Renal cortical epithelial cell (primary cell): ENCODE data around the gene TMEM19. TPM values are rescaled to one million over a fixed set of nuclear protein-coding genes. Genes with fewer than 3 reads are reported as not detected.

Experiments used
- DNase-seq: peaks from one replicate; pipeline ENCODE4 v3.0.0-alpha.2; 2011; ENCODE audit warnings: low read depth
- total RNA-seq: library from RNA; depleted of rRNA; stranded (reverse); fragments of >200 nt; gene quantifications from 2 replicates; pipeline ENCODE4 v1.2.3, GENCODE V29; 2014

The TMEM19 gene
- 57.5 and 59.6 TPM in 2 replicates for total RNA-seq

- peak; percentile 81 for DNase-seq
Observed at GRCh38 chr12:71685914-71686657, at the start of gene TMEM19. TSS of gene TMEM19 (plus strand) at chr12:71686082. CDS start at chr12:71686681, 599 bp downstream.

GRCh38 chr12:71636704-71637115 lies 49.2 kb upstream of the TMEM19 start:
- peak; percentile 86 for DNase-seq

- DNase-seq, result no peak
Observed at GRCh38 chr12:71638499-71638898, 47.4 kb upstream of the TMEM19 start.

DNA sequence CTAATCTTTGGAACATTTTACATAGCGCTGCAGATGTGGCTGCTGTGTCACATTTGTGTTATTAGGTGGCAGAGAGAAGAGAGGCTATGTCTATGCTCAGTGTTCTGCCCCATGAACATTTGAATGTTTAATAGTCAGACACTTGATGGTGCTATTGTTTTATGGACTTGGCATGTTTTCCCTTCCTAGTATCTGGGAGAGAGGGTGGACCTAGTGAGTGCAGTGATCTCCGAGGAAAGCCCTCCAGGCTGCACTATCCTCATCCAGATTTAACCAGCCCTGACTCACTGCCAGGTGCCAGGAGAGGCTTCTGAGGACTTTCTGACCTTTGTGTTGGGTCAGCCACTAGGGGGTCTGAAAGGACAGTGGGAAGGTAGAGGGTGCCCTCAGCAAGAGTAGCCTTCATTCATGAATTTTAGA lies 46.5 kb upstream of the TMEM19 start:
- DNase-seq, result peak; percentile 14

- DNase-seq, result no peak
Observed at GRCh38 chr12:71640316-71640715, 45.6 kb upstream of the TMEM19 start.

DNA sequence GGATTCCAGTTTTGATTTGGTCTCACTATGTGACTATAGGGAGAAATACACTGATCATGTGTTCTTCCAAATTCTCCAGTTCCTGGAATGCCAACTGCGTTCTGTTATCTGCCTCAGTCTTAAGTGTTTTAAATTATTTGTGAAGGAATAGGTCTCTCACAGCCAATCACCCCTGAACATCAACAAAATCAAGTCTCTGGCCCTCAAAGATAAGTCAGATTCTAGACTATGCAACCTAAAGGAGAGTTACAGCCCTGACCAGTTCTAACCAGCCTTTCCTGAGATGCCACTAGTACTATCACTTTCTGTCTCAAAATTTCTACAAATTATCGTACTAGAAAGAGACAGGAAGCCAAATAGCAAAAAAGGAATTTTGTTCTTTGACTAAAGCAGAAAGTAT lies 44.5 kb upstream of the TMEM19 start:
- no peak for DNase-seq

DNA sequence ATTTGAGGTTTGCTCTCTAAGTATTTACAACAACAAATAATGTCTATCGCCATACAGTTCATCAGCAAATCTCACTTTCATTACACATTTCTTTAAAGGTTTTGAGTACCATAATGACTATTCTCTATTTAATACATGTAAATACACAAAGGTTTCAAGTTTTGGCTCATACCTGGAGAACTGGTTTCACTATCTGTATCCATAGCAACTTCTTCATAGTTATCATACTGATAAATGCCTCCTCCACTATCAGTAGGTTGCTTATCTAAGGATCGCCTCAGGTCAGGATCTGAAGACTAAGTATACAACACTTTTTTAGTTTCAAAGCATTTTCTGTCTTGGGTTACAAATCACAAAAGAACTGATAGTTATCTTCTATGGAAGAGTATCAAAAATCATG lies 43.6 kb upstream of the TMEM19 start:
- DNase-seq, result no peak

DNA sequence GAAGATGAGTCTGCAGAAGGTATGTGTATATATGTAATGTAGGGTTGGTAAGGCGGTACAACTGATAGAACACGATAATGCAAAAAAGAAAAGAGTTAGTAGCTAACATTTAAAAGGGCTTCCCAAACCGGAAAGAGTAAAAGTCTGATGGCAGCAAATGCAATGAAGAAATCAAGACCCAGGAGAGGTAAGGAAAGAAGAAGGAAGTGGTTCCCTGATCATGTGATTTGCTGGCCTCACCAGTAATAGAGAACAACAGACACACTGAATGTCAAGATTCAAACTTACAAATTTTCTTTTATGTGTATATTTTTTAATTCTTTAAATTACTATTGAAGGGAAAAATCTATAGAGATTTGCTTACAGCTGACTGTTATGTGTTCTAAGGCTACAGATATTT lies 40.6 kb upstream of the TMEM19 start:
- no peak for DNase-seq

DNA sequence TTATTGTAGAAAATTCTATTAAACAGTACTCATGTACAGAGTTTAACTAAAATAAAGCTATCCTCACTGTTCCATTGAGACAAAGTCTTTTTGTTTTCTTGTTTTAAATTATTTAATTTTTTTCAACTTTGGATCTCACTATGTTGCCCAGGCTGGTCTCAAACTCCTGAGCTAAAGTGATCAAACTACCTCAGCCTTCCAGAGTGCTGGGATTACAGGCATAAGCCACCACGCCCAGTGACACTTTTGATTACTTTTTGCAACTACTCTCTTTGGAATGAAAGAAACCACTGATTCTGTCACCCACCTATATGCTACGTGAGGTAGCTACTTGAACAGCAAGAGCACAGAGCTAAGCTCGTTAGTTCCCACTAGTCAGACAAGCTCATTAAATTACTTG lies 39.4 kb upstream of the TMEM19 start:
- no peak for DNase-seq

GRCh38 chr12:71648537-71648936 lies 37.3 kb upstream of the TMEM19 start:
- peak; percentile 41 for DNase-seq

DNA sequence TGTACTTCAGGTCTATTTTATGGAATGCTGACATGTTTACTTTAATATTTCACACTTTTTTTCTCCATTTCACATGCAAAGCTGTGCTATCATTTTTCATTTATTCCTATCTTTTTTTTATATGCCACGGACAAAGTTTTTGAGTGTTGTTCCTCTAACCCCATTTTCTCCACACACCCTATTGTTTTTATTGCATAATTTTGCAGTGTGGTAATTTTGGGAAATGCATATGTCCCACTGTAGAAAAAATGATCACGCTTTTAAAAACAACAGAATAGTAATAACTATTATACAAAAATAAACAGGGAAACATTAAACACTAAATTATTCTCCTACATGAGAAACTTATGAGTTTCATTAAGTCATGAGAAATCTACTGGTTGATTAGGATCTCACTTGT lies 36.5 kb upstream of the TMEM19 start:
- DNase-seq, result no peak

GRCh38 chr12:71652656-71653055 lies 33.2 kb upstream of the TMEM19 start:
- no peak for DNase-seq

GRCh38 chr12:71653137-71653536 lies 32.7 kb upstream of the TMEM19 start:
- DNase-seq, result no peak

- DNase-seq, result no peak
Observed at GRCh38 chr12:71654200-71654599, 31.7 kb upstream of the TMEM19 start.

- DNase-seq, result no peak
Observed at GRCh38 chr12:71655495-71655894, 30.4 kb upstream of the TMEM19 start.

- DNase-seq, result no peak
Observed at GRCh38 chr12:71655907-71656306, 30.0 kb upstream of the TMEM19 start.

- no peak for DNase-seq
Observed at GRCh38 chr12:71656740-71657139, 29.1 kb upstream of the TMEM19 start.

GRCh38 chr12:71661977-71662530 lies 23.8 kb upstream of the TMEM19 start:
- peak; percentile 13 for DNase-seq

DNA sequence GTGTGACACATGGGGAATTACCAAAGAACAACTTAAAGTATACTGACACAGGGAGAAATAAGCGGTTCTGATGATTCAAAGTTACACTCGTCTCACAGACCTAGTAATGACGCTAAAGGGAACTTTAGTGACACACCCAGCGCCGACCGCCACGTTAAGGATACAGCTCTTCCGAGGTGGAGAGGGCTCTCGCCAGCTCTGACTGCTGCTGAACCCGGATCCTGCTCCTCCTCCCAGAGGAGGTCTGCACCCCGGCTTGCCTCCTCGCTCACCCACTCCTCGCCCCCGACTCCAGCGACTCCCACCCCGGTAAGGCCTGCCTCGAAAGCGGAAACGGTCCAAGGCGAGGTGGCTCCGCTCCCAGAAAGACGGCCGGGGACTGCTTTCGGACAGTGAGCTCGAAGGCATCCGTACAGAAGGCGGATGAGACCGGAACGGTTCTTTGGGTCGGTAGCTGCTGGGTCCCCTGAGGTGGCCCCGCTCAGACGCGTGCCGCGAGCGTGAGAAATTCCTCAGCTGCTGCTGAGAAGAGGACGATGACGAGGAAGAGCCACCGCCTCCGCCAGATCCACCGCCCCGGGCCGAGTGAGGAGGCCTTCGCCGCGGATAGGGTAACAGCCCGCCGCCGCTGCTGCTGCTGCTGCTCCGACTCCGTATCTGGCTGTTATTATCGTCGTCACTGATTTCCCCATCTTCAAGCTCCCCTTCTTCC lies 22.9 kb upstream of the TMEM19 start:
- DNase-seq, result peak; percentile 59

- peak; percentile 100 for DNase-seq
Observed at GRCh38 chr12:71663561-71664410, 22.1 kb upstream of the TMEM19 start, which contains the start of the genes THAP2 and ZFC3H1. TSS of gene THAP2 (plus strand) at chr12:71664301. CDS start at chr12:71664510, 209 bp downstream. TSS of gene ZFC3H1 (minus strand) at chr12:71663848. CDS start at chr12:71663610, 238 bp downstream.

DNA sequence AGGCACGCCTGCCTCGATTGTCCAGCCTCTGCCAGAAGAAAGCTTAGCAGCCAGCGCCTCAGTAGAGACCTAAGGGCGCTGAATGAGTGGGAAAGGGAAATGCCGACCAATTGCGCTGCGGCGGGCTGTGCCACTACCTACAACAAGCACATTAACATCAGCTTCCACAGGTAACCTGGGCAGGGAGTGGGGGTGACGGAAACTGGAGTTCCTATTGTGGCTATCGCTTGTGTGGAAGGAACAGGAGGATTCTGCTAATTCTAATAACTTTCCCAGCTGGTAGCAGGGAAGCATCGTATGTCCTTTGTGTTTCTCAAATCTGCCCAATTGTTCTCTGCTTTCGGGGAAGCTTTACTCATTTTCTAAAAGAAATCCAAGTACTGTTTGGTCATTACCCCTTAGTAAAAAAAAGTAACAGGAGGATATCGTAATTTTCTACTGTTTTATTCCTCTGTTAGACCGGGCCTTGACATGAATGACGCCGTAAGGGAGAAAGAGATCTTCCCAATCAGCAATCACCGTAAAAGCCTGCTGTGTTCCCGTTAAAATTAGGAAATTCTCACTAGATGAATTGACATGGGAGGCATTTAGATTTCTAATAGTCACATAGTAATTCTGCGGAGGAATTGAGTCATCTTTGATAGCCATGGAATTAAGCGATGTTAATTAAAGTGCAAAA lies 21.3 kb upstream of the TMEM19 start:
- peak; percentile 22 for DNase-seq
